GM21526 (cell line): ENCODE data around the gene SLC3A2.
"Not testable (repeated sequence)": the region's sequence is repeated elsewhere in the genome, so short reads cannot be mapped to it uniquely, and the experiment has no call there.

Source experiments
- ATAC-seq: cut with Tn5 transposase; IDR thresholded peaks from one replicate; pipeline ENCODE4 v1.9.1; 2021; ENCODE audit warnings: moderate library complexity; ENCODE audit not compliant: unreplicated experiment, low FRiP score

SLC3A2 gene

GRCh38 chr11:62880803-62881578, at the start of gene SLC3A2:
Gene SLC3A2 (plus strand): TSS chr11:62880896. CDS start chr11:62881024, 128 bp downstream.
- peak; percentile 63 for ATAC-seq

- no peak for ATAC-seq
Observed at GRCh38 chr11:62830904-62831519, 49.7 kb upstream of the SLC3A2 start.

DNA sequence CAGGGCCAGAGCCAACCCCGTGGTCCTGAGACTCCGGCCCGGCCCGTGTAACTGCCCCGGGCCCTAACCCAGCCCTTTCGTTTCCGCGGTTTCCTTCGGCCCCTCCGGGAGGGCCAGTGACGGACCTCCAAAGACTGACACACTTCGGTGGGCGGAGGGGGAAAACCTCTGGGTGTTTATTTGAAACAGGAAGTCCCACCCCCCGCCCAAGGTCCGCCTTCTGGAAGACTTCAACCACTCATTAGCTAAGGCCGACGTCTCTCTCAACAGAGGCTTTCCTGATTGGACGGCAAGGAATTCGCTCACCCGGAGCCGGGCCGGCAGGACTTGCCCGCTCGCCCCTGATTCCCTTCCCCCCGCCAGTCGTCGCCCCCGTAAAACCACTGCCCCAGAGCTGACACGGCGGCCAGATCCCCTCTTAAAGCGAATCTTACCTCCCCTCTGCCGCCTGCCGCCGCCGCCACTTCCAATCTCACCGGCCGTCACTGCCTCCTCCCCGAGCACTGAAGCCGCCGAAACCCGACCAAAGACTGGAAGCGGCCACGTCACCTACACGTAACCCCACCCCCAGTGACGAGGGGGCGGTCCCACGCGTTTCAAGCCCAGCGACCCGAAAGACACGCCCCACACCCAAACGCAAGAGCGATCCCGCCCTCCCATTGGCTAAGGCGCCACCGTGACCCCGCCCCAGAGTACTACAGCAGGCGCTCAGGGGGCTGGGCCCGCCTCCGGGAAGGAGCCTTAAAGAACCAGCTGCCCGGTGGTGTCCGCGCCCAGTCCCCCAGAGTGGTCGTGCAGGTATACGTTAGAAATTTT, 49.0 kb upstream of the SLC3A2 start, which contains the start of gene STX5:
Gene STX5 (minus strand): TSS at position 532 of the 816 bp plus-strand sequence. CDS start 808 bp downstream, outside the sequence.
- peak; percentile 66 for ATAC-seq

DNA sequence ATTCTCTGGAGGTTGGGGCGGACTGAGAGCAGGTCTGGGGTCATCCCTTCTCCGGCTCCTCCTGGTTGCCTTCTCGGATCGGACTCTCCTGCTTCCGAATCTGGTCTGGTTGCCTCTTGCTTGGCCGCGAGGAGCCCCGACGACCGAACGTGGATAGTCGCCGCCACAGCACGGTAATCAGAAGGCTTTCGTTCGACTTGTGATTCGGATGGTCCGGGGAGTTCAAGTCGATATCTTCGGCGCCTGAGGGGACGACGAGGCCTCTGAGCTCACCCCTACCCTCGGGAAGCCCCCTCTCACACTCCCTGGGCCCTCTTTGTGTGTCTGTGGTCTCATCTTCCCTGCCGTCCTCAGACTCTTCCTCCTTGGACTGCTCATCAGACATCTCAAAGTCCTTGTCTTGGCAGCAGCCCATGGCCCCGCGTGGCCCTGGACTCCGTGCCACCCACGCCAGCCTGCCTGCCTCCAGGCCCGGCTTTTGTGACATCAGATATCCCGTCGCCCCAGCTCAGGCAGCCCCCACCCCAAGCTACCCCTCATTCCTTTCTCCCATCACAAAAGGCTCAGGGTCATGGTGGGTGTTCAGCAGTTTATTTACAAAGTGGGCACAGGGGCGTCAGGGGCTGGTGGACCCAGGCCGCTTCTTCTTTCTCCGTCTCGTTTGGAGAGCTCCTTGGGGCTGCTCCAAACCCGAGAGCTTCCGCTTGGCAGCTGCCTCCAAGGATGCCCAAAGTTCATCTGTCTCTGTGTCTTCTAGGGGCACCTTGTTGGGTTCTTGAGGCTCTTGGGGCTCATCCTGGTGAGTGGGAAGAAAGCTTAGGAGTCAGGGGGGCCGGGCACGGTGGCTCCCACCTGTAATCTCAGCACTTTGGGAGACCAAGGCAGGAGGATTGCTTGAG, 48.1 kb upstream of the SLC3A2 start, which contains the start of gene TEX54:
Gene TEX54 (minus strand): TSS at position 506 of the 899 bp plus-strand sequence.
- peak; percentile 15 for ATAC-seq

- ATAC-seq = no peak
Observed at GRCh38 chr11:62835336-62835735, 45.4 kb upstream of the SLC3A2 start.

DNA sequence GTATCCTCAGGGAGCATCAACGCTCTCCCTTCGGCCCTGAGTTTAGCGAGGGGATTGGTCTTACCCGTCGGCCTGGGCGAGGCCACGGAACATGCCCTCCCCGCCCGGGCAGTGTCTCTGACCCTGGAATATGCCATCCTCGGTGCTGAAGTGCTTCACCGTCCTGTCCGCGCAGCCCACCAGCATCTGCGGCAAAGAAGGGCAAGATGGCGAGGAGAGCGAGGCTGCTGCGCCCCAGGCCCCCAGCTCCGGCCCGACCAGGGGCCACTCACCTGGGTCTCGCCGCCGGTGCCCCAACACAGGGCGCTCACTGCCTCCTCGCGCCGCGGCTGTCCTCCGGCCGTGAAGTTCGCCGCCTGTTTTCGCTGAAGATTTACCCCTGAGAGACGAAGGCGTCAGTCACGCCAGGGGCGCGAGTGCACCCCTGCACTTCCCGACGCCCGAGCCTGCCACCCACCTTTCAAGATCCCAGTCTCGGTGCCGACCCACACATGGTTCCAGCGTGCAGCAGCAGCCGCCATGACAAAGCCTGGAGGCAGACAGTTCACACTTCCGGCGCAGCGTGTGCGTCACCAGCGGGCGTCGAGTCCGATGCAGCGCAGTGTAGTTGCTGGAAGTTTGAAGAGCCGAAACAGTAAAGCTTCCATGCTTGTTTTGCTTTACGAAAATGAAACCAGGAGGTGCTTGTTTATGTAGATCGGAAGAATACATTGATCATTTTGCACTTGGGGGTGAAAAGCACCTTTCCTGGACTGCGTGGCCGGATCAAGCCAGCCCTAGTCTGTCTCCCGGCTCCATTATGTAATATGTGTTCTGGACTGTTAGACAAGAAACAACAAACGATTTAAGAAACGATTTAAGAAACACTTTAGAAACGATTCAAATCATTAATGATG, 41.4 kb upstream of the SLC3A2 start, which contains the start of gene WDR74:
Gene WDR74 (minus strand): TSS at position 541 of the 896 bp plus-strand sequence. CDS start 20 bp downstream, at position 521.
- ATAC-seq = peak; percentile 51

DNA sequence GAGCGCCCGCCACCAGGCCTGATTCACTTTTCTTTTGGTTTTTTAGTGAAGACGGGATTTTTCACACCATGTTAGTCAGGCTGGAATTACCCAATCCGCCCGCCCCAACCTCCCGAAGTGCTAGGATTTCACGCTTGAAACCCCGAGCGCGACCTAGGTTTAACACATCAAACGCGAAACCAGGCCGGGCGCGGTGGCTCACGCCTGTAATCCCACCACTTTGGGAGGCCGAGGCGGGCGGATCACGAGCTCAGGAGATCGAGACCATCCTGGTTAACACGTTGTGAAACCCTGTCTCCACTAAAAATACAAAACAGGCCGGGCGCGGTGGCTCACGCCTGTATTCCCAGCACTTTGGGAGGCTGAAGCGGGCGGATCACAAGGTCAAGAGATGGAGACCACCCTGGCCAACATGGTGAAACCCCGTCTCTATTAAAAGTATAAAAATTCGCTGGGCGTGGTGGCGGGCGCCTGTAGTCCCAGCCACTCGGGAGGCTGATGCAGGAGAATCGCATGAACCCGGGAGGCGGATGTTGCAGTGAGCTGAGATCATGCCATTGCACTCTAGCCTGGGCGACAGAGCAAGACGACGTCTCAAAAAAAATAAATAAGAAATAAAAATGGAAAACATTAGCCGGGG, 39.9 kb upstream of the SLC3A2 start:
- peak; percentile 8 for ATAC-seq

- peak; percentile 53 for ATAC-seq
Observed at GRCh38 chr11:62841361-62842170, 39.1 kb upstream of the SLC3A2 start.

GRCh38 chr11:62842171-62842741, 38.4 kb upstream of the SLC3A2 start:
- no peak for ATAC-seq

- not testable (repeated sequence) for ATAC-seq
Observed at GRCh38 chr11:62842891-62843290, 37.8 kb upstream of the SLC3A2 start.

- ATAC-seq = no peak
Observed at GRCh38 chr11:62843466-62843865, 37.2 kb upstream of the SLC3A2 start.

DNA sequence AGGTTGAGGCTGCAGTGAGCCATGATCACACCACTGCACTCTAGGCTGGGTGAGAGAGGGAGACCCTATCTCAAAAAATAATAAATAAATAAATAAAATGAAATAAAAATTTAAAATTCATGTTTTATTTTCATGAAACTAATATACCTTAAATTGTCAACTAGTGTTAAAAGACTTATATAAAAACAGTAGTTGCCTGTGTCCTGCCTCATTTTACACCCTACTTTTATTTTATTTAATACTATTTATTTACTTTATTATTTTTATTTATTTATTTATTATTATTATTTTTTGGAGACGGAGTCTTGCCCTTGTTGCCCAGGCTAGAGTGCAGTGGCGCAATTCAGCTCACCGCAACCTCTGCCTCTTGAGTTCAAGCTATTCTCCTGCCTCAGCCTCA, 36.5 kb upstream of the SLC3A2 start:
- ATAC-seq = no peak

- ATAC-seq = no peak
Observed at GRCh38 chr11:62846177-62846576, 34.5 kb upstream of the SLC3A2 start.

DNA sequence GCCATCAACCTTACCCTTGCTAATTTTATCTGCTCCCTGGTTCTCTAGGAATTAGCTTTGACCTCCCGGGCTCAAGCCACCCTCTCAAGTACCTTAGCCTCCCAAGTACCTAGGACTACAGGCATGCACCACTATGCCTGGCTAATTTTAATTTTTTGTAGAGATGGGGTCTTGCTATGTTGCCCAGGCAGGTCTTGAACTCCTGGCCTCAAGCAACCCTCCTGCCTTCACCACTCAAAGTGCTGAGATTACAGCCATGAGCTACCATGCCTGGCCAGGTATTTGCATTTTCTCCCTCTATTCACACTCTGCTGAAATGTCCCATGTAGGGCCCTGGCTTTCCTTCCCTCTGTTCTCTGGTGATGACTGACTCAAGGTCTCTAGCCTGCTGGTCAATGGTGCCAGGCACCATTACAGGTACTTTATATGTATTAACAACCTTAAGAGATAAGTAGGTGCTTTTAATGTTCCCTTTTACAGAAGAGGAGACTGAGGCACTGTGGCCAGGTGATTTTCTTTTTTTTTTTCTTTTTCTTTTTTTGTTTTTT, 32.9 kb upstream of the SLC3A2 start:
- ATAC-seq = no peak

DNA sequence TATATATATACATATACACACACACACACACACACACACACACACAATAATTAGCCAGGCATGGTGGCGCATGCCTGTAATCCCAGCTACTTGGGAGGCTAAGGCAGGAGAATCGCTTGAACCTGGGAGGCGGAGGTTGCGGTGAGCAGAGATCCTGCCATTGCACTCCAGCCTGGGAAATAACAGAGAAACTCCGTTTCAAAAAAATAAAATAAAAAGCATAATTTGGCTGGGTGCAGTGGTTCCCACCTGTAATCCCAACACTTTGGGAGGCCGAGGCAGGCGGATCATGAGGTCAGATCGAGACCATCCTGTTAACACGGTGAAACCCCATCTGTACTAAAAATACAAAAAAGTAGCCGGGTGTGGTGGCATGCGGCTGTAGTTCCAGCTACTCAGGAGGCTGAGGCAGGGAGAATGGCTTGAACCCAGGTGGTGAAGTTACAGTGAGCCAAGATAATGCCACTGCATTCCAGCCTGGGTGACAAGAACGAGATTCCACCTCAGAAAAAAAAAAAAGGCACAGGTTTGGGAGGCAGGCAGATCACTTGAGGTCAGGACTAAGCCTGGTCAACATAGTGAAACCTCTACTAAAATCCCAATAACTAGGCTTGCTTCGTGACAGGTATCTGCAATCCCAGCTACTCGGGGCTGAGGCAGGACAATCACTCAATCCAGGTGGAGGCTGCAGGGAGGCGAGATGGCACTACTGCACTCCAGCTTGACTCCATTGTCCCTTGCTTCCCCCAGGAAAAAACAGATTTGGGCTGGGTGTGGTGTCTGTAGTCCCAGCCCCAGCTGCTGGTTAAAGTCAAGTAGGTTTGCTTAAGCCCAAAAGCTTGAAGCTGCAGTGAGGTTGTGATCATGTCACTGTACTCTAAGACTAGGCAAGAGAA, 29.5 kb upstream of the SLC3A2 start:
- no peak for ATAC-seq
